Heart right ventricle (tissue), 16 donors: ENCODE data around the gene FBF1. TPM values are rescaled to one million over a fixed set of nuclear protein-coding genes. Genes with fewer than 3 reads are reported as not detected.

Experiments used
- ATAC-seq, 8 donors: fragments of 200-7000 bp; cut with Tn5 transposase; one replicate each; pipeline ENCODE4 v1.9.1; 2020; ENCODE audit warnings: mild to moderate bottlenecking in 8 of 8, moderate library complexity in 8 of 8, moderate number of reproducible peaks in 1 of 8
- DNase-seq, 2 donors: peaks; one replicate each; pipeline ENCODE4 v3.0.0-alpha.2; 2020
- H3K27ac ChIP-seq, 10 donors: fragments of 200-600 bp; sonication (generic) in 2 of 10; one replicate each; pipeline versions ENCODE4 v1.5.0 to v1.8.0; 2020 to 2022; ENCODE audit warnings: mild to moderate bottlenecking in 3 of 10
- H3K27me3 ChIP-seq, 7 donors: fragments of 200-600 bp; one replicate each; pipeline ENCODE4 v1.8.0; 2021 to 2022; ENCODE audit warnings: mild to moderate bottlenecking in 2 of 7
- H3K36me3 ChIP-seq, 9 donors: fragments of 200-600 bp; sonication (generic) in 1 of 9; one replicate each; pipeline versions ENCODE4 v1.5.0 to v1.8.0; 2020 to 2022; ENCODE audit warnings: mild to moderate bottlenecking in 2 of 9
- H3K4me1 ChIP-seq, 9 donors: fragments of 200-600 bp; sonication (generic) in 1 of 9; one replicate each; pipeline versions ENCODE4 v1.5.0 to v1.8.0; 2020 to 2022; ENCODE audit warnings: mild to moderate bottlenecking in 4 of 9
- H3K4me3 ChIP-seq, 10 donors: fragments of 200-600 bp; sonication (generic) in 2 of 10; one replicate each; pipeline versions ENCODE4 v1.5.0 to v1.8.0; 2020 to 2022; ENCODE audit warnings: mild to moderate bottlenecking in 7 of 10, moderate library complexity in 2 of 10
- H3K9me3 ChIP-seq, 11 donors: fragments of 200-600 bp in 10 of 11; sonication (generic) in 2 of 11; one replicate each; pipeline versions ENCODE4 v1.5.0 to v1.8.0; 2013 to 2022; ENCODE audit warnings: mild to moderate bottlenecking in 2 of 11, control low read depth in 1 of 11, moderate library complexity in 1 of 11
- CTCF ChIP-seq, 9 donors: fragments of 200-600 bp; sonication (generic) in 2 of 9; IDR thresholded peaks; one replicate each; pipeline versions ENCODE4 v1.5.0 to v1.8.0; 2021 to 2022; ENCODE audit warnings: antibody characterized with exemption in 9 of 9, mild to moderate bottlenecking in 5 of 9, moderate library complexity in 1 of 9
- WGBS, 2 donors: extraction: QIAGEN DNeasy Blood & Tissue Kit; methylation state at CpG; one replicate each; pipeline ENCODE4 v1.1.7; 2013; ENCODE audit warnings: inconsistent platforms in 1 of 2; 5-methylcytosine and 5-hydroxymethylcytosine counted together
- intact Hi-C, 10 donors: fragments of 100-400 bp; cut with DNase I; formaldehyde crosslinking; loops; one replicate each; pipeline versions ENCODE4 v1.11.1 to v1.14.2; 2022
- long read RNA-seq, 3 donors: library from polyadenylated mRNA; unstranded; transcript quantifications; one replicate each; pipeline ENCODE4 v2.0.0, GENCODE V29; 2020 to 2021
- polyA plus RNA-seq, 2 donors: library from polyadenylated mRNA; stranded (reverse); fragments of 200-250 nt; gene quantifications; one replicate each; pipeline ENCODE4 v1.2.3, GENCODE V29; 2013
- total RNA-seq, 10 donors: library from RNA; stranded (reverse); fragmentation: NEBNext Ultra II Directional in 3 of 10; extraction: Animal tissue kit (Norgen Biotek cat#: 25700) in 3 of 10; gene quantifications; one replicate each; pipeline versions ENCODE4 v1.2.1 to v1.2.4, GENCODE V29; 2021 to 2023
- donor health status: Arrhythmogenic right ventricular cardiomyopathy.
- donor health status: ischemic (EF 13 %, LVEDD 7.1; RV severe dilation, severe dysfunction).
- donor health status: healthy with polysubstance abuse.
- donor health status: DM: no; HTN: yes; CAD: no.
- donor health status: DM: no; HTN: no; CAD: no.
- donor health status: ischemic (EF 25% LVEDD 6.9; RV normal size, moderate dysfunction).
- donor health status: ischemic (EF 25% LVEDD 5.7; RV mildly dilated, moderate dysfunction).
- donor health status: healthy.
- donor health status: DM: yes; HTN: yes; CAD: no.
- donor health status: Ischemic cardiomyopathy.
- donor health status: ischemic (EF 35%, LVEDD 5.7; RV mildly dilated, moderate dysfunction).
- donor health status: nonischemic (EF 11% LVEDD 7.7; RV severe dilation, severe dysfunction).
- donor health status: DM: yes; HTN: yes; CAD: no.
- donor health status: PGD.
- donor health status: ischemic (EF 29% LVEDD 5.4; RV normal size, mild dysfunction).
- donor health status: nonischemic (EF 23%, LVEDD 6.1; RV moderate dilation, normal function).

FBF1 gene, protein sequence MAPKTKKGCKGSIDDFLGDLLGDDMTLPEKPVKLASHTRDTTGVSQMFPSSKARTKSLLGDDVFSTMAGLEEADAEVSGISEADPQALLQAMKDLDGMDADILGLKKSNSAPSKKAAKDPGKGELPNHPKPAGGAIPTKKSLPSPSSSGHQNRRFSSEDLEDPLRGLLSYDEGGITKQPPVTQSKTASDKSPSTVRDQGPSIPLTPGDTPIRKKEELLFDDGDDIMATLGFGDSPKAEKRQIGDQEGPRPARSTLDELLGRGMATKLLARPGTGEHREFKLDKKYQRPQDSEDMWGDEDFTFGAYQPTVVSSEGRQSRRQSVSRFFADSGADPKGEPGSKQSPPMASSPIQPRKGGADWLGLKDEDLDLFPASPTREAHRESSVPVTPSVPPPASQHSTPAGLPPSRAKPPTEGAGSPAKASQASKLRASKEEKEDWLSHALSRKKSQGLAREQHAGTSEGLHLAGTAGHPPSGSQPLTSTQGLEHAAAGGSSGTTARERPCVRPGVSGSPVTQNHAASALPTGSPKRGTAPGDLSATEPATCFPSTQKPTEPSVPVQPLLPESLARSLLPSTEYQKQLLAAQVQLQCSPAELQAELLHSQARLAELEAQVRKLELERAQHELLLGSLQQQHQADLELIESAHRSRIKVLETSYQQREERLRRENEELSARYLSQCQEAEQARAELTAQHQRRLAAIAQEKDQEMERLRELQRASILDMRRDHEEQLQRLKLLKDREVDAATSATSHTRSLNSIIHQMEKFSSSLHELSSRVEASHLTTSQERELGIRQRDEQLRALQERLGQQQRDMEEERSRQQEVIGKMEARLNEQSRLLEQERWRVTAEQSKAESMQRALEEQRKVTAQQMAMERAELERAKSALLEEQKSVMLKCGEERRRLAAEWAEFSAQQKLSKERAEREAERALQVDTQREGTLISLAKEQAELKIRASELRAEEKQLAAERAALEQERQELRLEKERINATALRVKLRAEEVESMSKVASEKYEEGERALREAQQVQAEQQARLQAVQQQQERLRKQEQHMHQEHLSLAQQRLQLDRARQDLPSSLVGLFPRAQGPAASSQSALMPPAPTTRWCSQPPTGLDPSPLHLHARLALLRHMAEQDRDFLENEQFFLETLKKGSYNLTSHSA
- total RNA-seq = 1 to 10 TPM; 2.1 to 6.3 (median 2.8) TPM
- polyA plus RNA-seq = 1 to 10 TPM; 1.6 to 8.3 TPM
- long read RNA-seq, donor 1, partial matches to known transcripts = 0 of 5 reads
- long read RNA-seq, donor 1, other reads (novel, unspliced or antisense) = 5 of 5 reads
- long read RNA-seq, donor 2, partial matches to known transcripts = 2 of 5 reads
- long read RNA-seq, donor 2, other reads (novel, unspliced or antisense) = 3 of 5 reads
- long read RNA-seq, donor 3, partial matches to known transcripts = 1 of 2 reads
- long read RNA-seq, donor 3, other reads (novel, unspliced or antisense) = 0 of 2 reads

DNA sequence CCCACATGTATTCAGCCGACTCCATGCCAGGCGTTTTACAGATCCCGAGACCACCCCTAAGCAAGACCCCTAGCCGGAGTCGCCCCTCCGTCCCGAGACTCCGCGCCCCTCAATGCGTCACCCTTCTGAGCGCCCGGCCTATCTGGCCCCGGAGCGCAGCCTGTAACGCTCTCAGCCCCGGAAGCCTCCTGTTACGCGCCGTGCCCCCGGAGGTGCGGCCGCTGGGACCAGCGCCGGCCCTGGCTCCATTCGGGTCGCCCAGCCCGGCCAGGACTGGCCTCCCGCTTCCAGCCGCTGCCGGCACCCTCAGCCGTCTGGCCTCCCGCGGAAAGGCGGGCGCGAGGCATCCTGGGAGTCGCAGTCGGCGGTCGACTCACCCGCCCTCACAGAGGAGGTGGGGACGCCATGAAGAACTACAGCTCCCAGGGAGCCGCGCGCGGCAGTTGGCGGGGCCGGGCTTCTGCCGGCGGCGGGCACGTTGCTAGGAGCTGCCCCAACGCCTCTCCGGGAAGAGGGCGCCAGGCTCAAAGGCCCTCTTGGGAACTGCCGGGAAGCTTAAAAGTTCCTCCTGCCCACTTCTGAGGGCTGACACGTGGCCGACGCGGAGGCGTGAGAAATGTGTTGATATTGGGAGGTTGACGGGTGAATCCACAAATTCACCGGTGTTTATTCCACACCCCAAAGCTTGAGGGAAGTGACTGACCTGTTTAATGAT, at the start of gene FBF1:
TSS of gene FBF1 (minus strand) at position 316 of the 715 bp plus-strand sequence. CDS start 2,893 bp downstream, outside the sequence.
- intact Hi-C loops = loop anchor here in 1 of 10 donors (5.0 kb wide), 1 partner anchor 36 kb away; the partner anchor contains the start of genes ACOX1 and TEN1
- peaks cover 0 to 16% (median 10%) of the 10 kb centered on the region in 9 donors for H3K4me1 ChIP-seq
- peak; percentile 93 to 94 for DNase-seq
- no peaks in the 10 kb centered on the region for H3K9me3 ChIP-seq
- no peak for TF ChIP-seq CTCF (IDR thresholded peaks at IDR 0.05)
- peak; percentile 99 for ATAC-seq
- peaks cover 0 to 36% (median 0%) of the 10 kb centered on the region in 9 donors for H3K36me3 ChIP-seq
- H3K27me3 ChIP-seq = no peaks in the 10 kb centered on the region
- peak within 1 kb of the TSS; percentile 40 to 94 (median 74) for H3K4me3 ChIP-seq
- WGBS, 2 donors = 0% methylated on average over 61 to 63 of the region's 63 CpGs
- peak within 1 kb of the TSS in 9 of 10 donors; percentile 33 to 86 (median 79) for H3K27ac ChIP-seq

DNA sequence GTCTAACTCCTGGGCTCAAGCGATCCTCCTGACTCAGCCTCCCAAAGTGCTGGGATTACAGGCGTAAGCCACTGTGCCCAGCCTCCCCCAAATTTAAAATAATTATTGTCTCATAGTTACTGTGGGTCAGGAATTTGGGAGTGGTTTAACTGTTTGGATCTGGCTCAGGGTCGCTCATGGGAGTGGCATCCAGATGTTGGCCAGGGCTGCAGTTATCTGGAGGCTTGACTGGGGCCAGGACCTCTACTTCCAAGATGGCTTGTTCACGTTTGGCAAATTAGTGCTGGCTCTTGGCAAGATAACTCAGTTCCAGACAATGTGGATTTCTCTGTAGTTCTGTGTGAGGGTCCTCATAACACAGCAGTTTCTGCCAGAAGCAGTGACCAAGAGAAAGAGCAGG, 46.2 kb upstream of the FBF1 start:
- WGBS, 2 donors = 82 to 84% methylated on average over 4 of the region's 4 CpGs
- Histone ChIP-seq H3K9me3 (no peaks in the 10 kb centered on the region), H3K36me3 (peaks cover 0 to 35% (median 0%) of the 10 kb centered on the region in 9 donors), H3K27ac (no peak overlapping the region), H3K27me3 (no peaks in the 10 kb centered on the region), H3K4me1 (peaks cover 0 to 23% (median 0%) of the 10 kb centered on the region in 9 donors), H3K4me3 (no peak overlapping the region)
- ATAC-seq (no peak), DNase-seq (no peak)
- intact Hi-C loops = loop anchor here in 1 of 10 donors (10.0 kb wide), 1 partner anchor 82 kb away; the partner anchor contains the start of gene MRPL38
- TF ChIP-seq CTCF (IDR thresholded peaks at IDR 0.05) = no peak

DNA sequence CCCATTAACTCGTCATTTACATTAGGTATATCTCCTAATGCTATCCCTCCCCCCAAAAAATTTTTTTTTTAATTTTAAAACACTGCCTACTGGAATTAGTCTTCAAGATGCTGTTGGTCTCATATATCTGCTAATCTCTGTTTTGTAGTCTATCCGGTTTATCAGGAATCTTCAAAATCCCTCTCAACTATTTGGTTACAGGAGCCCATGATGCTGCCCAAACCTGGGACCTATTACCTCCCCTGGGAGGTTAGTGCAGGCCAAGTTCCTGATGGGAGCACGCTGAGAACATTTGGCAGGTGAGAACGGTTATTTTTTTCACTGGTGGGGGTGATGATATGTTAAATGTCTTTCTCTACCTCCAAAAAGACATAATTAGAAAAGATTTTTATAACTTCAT, 45.1 kb upstream of the FBF1 start:
- TF ChIP-seq CTCF (IDR thresholded peaks at IDR 0.05) = no peak
- Histone ChIP-seq H3K9me3 (no peaks in the 10 kb centered on the region), H3K4me1 (peaks cover 0 to 33% (median 3%) of the 10 kb centered on the region in 9 donors), H3K36me3 (peaks cover 0 to 24% (median 0%) of the 10 kb centered on the region in 9 donors), H3K27ac (no peak overlapping the region), H3K4me3 (no peak overlapping the region), H3K27me3 (no peaks in the 10 kb centered on the region)
- intact Hi-C loops = loop anchor here in 1 of 10 donors (10.0 kb wide), 1 partner anchor 81 kb away; the partner anchor contains the start of gene MRPL38
- DNase-seq (no peak), ATAC-seq (no peak)
- WGBS, 2 donors = 91 to 93% methylated on average over 4 of the region's 4 CpGs
